GM18870 (cell line): ENCODE data around the gene CADM2.
"Not testable (repeated sequence)": the region's sequence is repeated elsewhere in the genome, so short reads cannot be mapped to it uniquely, and the experiment has no call there.

ENCODE experiments used
- ATAC-seq: cut with Tn5 transposase; IDR thresholded peaks from one replicate; pipeline ENCODE4 v1.9.1; 2021; ENCODE audit warnings: moderate library complexity; ENCODE audit not compliant: unreplicated experiment

The CADM2 gene

DNA sequence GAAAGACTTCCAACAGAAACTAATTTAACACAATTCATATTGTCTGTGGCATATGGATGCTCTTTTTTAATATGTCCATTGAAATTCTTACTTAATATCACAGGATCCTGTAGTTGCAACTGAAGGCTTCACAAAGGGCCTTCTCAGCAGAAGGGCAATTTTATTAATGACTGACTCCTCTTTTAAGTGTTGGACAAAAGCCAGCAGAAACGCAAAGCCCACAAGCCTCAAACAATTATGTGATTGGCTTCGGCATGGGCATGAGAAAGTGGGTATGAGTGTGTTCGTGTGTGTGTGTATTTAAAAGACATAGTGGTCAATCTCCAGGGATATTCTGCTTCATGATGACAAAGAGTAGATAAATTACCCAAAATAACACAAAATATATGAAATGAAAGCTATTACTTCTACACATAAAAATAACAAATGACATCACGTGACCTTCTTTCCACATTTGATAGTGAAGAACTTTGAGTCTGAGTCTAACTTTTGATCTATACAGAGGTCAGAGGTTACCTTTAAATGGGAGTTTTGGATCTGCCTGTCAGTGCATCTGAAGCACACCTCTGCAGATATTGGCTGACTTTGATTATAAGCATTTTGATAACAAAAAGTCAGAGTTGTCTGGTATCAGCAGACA, 496.9 kb downstream of the CADM2 start:
- ATAC-seq = no peak

DNA sequence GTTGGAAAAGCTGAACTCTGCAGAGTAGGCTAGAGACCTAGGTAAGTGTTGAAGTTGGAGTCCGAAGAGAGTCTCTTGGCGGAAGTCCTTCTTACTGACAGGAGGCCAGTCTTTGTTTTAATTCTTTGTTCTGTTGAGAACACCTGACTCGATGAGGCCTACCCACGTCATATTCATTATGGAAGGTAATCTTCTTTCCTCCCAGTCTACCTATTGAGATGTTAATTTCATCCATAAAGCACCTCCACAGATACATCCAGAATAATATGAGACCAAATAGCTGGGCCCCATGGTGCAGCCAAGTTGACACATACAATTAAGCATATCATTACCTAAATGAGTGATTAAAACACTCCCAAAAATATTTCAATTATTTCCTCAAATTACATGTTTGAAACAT, 515.5 kb downstream of the CADM2 start:
- ATAC-seq = no peak

- no peak for ATAC-seq
These were observed 516.6 kb downstream of the CADM2 start for GRCh38 chr3:85475346-85475745.

DNA sequence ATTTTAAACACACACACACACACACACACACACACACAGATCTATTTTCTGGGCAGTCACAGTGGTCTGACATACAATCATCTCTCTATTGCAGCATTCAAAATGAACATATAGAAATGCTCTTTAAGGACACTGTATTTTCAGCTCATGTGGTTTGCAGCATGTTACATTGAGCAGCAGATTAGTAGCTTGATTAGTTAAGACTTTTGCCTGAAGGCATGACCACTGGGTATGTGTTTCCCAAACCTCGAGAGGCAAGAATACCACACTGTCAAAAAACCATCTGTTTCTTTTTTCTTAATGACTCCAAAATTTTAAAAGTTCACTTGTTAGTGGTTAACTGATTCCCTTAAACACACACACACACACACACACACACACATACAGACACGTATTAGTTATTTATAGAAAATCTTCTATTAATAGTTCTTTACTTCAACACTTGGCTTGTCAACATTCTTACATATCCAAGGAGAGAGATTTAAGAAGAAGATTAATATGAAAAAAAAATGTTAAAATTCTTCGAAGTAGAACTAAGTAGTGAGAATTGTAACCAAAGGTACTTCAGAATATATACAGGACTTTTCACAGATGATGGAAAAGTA, 518.2 kb downstream of the CADM2 start:
- no peak for ATAC-seq

GRCh38 chr3:85481411-85482212, 522.8 kb downstream of the CADM2 start:
- ATAC-seq = no peak

DNA sequence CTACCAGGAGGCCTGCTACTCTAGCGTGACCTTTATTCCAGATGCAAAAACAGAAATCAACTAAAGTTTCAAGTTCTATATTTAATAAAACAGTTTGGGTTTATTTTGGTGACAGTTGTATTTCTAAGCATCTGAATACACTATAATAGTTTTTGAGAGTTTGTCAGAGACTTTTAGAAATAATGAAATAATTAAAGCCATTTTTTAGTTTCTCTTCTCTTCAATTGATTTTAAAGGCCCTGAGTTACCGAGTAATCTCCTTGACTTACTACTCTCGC, 523.4 kb downstream of the CADM2 start:
- ATAC-seq = no peak

GRCh38 chr3:85483986-85484385, 525.2 kb downstream of the CADM2 start:
- ATAC-seq = no peak

- no peak for ATAC-seq
These were observed 528.6 kb downstream of the CADM2 start for GRCh38 chr3:85487375-85487774.

DNA sequence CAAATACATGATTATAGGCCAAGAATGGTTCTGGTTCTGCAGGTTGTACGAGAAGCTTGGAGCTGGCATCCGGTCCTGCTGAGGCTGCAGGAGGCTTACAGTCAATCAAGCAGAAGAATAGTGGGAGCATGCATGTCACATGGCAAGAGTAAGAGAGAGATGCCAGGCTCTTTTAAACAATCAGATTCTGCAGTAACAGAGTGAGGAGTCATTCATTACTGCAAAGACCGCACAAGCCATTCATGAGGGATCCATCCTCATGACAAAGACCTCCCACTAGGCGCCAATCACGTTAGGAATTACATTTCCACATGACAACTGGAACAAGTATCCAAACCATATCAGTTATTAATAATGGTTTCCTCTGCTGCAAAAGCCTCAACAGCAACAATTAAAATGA, 536.8 kb downstream of the CADM2 start:
- no peak for ATAC-seq

GRCh38 chr3:85498177-85498576, 539.4 kb downstream of the CADM2 start:
- no peak for ATAC-seq

DNA sequence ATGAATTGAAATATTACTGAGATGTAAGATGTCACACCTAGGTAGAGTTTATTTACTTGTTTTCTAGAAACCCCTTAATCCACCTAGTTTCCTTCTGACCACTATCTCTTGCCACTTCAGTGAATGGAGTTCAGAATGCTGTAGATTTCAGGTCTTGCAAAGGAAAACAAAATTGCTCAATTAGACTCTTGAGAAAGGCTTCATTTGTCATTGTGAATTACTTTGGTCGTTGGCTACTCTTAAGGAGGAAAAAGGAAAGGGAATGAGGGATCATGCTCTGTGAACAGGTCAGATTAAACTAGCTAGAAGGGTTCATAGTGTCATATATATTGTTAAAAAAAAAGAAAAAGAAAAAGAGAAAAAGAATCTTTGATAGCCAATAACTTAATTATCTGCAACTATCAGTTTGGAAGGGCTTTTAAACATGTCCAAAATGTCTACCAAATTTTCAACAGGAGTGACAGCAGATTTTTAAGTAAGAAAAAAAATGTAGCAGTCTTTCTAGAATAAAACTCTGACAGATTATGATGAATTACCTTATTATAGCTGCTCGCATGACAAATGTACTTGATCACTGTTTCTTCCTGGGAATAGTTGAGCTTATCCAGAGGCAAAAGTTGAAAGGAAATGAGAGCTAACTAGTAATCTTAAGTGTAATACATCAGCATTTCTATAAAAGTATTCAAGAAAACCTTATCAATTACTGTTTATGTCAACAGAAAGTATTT, 543.5 kb downstream of the CADM2 start:
- no peak for ATAC-seq

GRCh38 chr3:85504129-85504784, 545.5 kb downstream of the CADM2 start:
- ATAC-seq = not testable (repeated sequence)

DNA sequence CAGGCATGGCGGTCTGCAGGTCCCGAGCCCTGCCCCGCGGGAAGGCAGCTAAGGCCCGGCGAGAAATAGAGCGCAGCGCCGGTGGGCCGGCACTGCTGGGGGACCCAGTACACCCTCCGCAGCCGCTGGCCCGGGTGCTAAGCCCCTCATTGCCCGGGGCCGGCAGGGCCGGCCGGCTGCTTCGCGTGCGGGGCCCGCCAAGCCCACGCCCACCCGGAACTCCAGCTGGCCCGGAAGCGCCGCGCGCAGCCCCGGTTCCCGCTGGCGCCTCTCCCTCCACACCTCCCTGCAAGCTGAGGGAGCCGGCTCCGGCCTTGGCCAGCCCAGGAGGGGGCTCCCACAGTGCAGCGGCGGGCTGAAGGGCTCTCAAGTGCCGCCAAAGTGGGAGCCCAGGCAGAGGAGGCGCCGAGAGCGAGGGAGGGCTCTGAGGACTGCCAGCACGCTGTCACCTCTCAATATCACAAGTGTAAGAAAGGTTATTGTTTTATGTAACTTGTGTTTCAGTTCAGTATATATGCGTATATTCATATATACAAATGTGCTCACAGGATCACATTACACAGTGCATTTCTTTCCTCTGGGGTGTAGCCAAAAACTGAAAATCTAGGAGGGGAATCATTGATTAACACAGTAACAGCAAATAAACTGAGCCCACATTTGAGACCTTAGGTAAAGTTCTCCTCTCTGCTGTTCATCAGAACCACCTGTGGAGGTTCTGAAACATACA, 546.2 kb downstream of the CADM2 start:
- not testable (repeated sequence) for ATAC-seq

DNA sequence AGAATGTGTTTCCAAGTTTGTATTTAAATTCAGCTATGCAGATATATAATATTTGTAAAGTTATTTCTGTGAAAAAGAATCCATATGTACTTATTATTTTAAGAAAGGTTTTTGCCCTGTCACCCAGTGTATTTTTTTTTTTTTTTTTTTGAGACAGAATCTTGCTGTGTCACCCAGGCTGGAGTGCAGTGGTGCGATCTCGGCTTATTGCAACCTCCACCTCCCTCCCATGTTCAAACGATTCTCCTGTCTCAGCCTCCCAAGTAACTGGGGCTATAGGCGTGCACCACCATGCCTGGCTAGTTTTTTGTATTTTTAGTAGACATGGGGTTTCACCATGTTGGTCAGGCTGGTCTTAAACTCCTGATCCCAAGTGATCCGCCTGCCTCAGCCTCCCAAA, 548.3 kb downstream of the CADM2 start:
- not testable (repeated sequence) for ATAC-seq

DNA sequence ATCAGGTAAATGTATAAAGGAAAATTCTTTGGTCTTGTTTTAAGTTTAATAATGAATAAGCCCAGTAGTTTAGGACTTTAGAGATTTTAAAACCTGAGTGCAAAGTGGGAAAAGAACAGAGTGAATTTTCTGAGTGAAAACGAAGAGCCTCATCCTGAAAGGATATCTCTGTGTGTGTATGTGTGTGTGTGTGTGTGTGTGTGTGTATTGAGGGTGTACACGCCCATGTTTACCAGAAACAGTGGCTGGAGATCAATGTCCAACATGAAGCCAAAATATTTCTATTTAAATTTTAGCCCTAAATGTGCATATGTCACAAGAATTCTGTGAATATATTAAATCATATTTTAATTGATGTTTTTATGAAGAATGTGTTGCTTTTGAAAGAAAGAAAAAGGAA, 549.9 kb downstream of the CADM2 start:
- no peak for ATAC-seq

GRCh38 chr3:85516146-85516545, 557.4 kb downstream of the CADM2 start:
- ATAC-seq = no peak

DNA sequence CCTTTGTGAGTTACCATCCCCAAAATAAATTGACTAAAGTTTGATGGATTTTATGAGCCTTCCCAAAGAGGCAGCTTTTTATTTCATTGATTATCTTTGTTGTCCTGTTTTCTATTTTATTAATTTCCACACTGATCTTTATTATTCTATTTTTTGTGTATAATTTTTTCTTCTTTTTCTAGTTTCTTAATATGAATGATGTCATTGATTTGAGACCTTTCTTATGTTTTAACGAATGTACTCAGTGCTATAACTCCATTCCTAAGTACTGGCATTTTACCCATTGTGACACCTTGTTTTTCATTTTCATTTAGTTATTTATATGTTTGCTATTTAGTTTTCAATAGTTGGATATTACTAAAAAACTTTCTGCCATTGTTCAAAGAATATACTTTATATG, 565.3 kb downstream of the CADM2 start:
- ATAC-seq = no peak

DNA sequence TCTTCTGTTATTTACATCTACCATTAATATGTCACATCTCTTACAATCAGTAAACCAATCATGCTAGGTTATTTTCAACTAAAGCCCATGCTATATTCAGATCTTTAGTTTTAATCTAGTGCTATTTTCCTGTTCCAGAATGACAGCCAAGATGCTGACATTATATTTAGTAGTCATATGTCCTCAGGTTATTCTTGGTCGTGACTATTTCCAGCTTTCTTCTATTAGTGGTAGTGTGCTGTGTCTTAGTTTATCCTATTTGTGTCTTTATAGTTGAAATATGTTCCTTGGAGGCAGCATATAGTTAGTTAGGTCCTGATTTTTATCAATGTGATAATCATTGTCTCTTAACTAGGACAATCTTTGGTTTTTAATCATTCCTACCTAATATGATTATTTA, 566.5 kb downstream of the CADM2 start:
- ATAC-seq = no peak

DNA sequence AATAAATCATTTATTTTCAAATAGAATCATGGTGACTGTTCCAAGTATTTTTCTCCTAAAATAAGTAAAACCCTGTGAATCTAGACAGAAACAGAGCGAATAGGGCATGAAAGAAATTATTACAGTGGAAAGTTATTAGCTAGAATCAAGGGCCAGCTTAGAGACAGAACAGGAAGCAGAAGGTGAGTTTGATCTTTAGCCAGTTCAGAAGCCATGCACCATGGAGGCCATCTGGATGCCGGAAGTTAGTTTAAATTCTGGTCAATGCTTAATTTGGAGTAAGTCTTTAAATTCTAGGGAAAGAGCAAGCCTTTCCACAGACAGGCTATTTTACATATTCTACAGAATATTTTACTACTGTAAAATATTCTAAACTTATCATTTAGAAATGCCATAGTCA, 574.8 kb downstream of the CADM2 start:
- no peak for ATAC-seq

DNA sequence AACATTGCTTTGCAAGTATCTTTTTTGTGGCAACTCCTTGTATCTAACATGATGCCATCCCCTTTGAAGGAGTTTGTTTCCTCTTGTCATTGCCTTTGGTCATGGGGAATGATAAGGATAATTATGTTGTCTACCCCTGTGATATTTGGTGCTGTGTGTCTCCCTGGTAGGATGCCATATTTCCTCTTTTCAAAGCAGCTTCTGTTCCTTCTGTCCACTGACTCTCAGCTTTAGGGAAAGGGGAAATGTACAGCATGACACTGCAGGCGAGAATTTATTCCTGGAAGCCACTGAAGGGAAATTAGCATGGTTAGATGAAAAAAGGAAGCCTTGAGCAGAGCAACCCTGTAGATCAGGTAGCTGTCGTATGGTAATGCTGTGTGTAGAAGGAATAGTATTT, 576.7 kb downstream of the CADM2 start:
- no peak for ATAC-seq

DNA sequence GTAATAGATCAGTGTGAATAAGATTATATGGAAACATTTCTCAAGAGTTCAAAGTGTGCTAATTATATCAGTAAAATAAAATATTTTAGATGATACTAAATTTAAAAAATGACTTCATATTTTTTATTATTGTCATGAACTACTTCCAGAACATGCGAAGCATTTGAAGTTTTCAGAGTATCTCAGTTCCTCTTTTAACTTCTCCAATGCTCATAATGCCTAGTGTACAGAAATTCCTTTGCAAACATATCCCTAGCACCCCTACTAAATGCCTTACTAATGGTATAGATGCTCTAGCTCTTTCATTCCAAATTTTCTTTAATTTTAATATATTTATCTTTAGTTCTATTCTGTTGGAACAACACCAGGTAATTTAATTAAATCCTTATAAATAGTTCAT, 580.4 kb downstream of the CADM2 start:
- ATAC-seq = no peak
